HK-2 (cell line): Measurements from ENCODE around the gene CLPTM1.
"Not testable (repeated sequence)": the region's sequence is repeated elsewhere in the genome, so short reads cannot be mapped to it uniquely, and the experiment has no call there.

Experiments used
- DNase-seq: peaks from one replicate; pipeline ENCODE4 v3.0.0-alpha.2; 2018; ENCODE audit not compliant: unreplicated experiment

CLPTM1 gene

GRCh38 chr19:44954649-44955504, at the start of gene CLPTM1:
TSS of gene CLPTM1 (plus strand) at chr19:44955380. CDS start at chr19:44955396, 16 bp downstream.
- DNase-seq: peak; percentile 94

- DNase-seq: no peak
Measured at GRCh38 chr19:44905437-44906160, 49.6 kb upstream of the CLPTM1 start, which contains the start of gene APOE. TSS of gene APOE (plus strand) at chr19:44905796. CDS start at chr19:44906625, 829 bp downstream.

- DNase-seq: no peak
Measured at GRCh38 chr19:44907613-44908012, 47.6 kb upstream of the CLPTM1 start.

GRCh38 chr19:44908074-44908835, 46.9 kb upstream of the CLPTM1 start:
- no peak for DNase-seq

GRCh38 chr19:44908836-44909261, 46.3 kb upstream of the CLPTM1 start:
- no peak for DNase-seq

- DNase-seq: no peak
Measured at GRCh38 chr19:44909775-44910174, 45.4 kb upstream of the CLPTM1 start.

- DNase-seq: not testable (repeated sequence)
Measured at GRCh38 chr19:44911896-44912295, 43.3 kb upstream of the CLPTM1 start.

- DNase-seq: no peak
Measured at GRCh38 chr19:44912854-44913253, 42.3 kb upstream of the CLPTM1 start.

GRCh38 chr19:44913512-44914432, 41.4 kb upstream of the CLPTM1 start:
- not testable (repeated sequence) for DNase-seq

GRCh38 chr19:44914433-44915206, 40.6 kb upstream of the CLPTM1 start, which contains the start of gene APOC1:
TSS of gene APOC1 (plus strand) at chr19:44914608. CDS start at chr19:44914892, 284 bp downstream.
- peak; percentile 84 for DNase-seq

- no peak for DNase-seq
Measured at GRCh38 chr19:44924243-44924725, 30.9 kb upstream of the CLPTM1 start.

- DNase-seq: no peak
Measured at GRCh38 chr19:44925114-44925891, 29.9 kb upstream of the CLPTM1 start.

- not testable (repeated sequence) for DNase-seq
Measured at GRCh38 chr19:44926245-44927077, 28.7 kb upstream of the CLPTM1 start.

GRCh38 chr19:44927746-44928145, 27.4 kb upstream of the CLPTM1 start:
- DNase-seq: no peak

- no peak for DNase-seq
Measured at GRCh38 chr19:44930088-44930487, 25.1 kb upstream of the CLPTM1 start.

GRCh38 chr19:44931541-44931940, 23.6 kb upstream of the CLPTM1 start:
- no peak for DNase-seq

GRCh38 chr19:44939668-44940067, 15.5 kb upstream of the CLPTM1 start:
- no peak for DNase-seq

GRCh38 chr19:44942067-44942571, 13.1 kb upstream of the CLPTM1 start, which contains the start of gene APOC4:
TSS of gene APOC4 (plus strand) at chr19:44942237. CDS start at chr19:44942278, 41 bp downstream.
- no peak for DNase-seq
